GM18951 (cell line): Measurements from ENCODE around the gene NUP54.

Source experiments
- POLR2A ChIP-seq: IDR thresholded peaks from 4 replicates; pipeline ENCODE4 v1.6.1; 2011; ENCODE audit warnings: mild to moderate bottlenecking; ENCODE audit not compliant: insufficient read length, insufficient read depth; ENCODE audit errors: extremely low read depth
- in situ Hi-C: fragments of 300-500 bp; cut with MboI; formaldehyde crosslinking; loops from one replicate; pipeline ENCODE4 v1.12.0; 2022; ENCODE audit warnings: low sequenced_read_pairs, mixed read lengths, inconsistent platforms; ENCODE audit not compliant: unreplicated experiment

NUP54 gene

GRCh38 chr4:76074993-76075600 is 73.1 kb downstream of the NUP54 start:
- in situ Hi-C loops = no loop called here
- no peak for TF ChIP-seq POLR2A

- TF ChIP-seq POLR2A = no peak
- in situ Hi-C loops = no loop called here
Measured at GRCh38 chr4:76074468-76074867, 73.7 kb downstream of the NUP54 start, which contains the start of gene ART3. TSS of gene ART3 (plus strand) at chr4:76074709. CDS start at chr4:76075890, 1,181 bp downstream.

GRCh38 chr4:76072760-76073159 is 75.4 kb downstream of the NUP54 start:
- in situ Hi-C loops = no loop called here

GRCh38 chr4:76067652-76068286 is 80.4 kb downstream of the NUP54 start:
- in situ Hi-C loops = loop anchor here (5.0 kb wide), 1 partner anchor 65 kb away; no protein-coding TSS in a partner anchor
- TF ChIP-seq POLR2A = no peak

More at GRCh38 chr4:76072760-76073159, 75.4 kb downstream of the NUP54 start:
- TF ChIP-seq POLR2A = no peak

- in situ Hi-C loops = loop anchor here (5.0 kb wide), 1 partner anchor 64 kb away; no protein-coding TSS in a partner anchor
- no peak for TF ChIP-seq POLR2A
Measured at GRCh38 chr4:76066546-76066945, 81.7 kb downstream of the NUP54 start.
